Fibroblast of mammary gland (primary cell): Measurements from ENCODE around the gene DMRTB1.

Source experiments
- DNase-seq: peaks from one replicate; pipeline ENCODE4 v3.0.0-alpha.2; 2010; ENCODE audit warnings: low read depth
- H3K4me3 ChIP-seq: 2 replicates; pipeline ENCODE4 v1.5.1; 2011; ENCODE audit warnings: low read depth, mild to moderate bottlenecking, low read length, moderate library complexity; ENCODE audit not compliant: control insufficient read depth
- TF ChIP-seq, protein P1 (sequence below): conservative IDR thresholded peaks from 2 replicates; pipeline ENCODE4 v1.5.1; 2011; ENCODE audit warnings: low read depth, low read length, inconsistent platforms; ENCODE audit not compliant: control insufficient read depth, insufficient read depth

The DMRTB1 gene

GRCh38 chr1:53413175-53414001 lies 45.8 kb upstream of the DMRTB1 start:
- DNase-seq: peak; percentile 76
- H3K4me3 ChIP-seq: no peak overlapping the region
- TF ChIP-seq, protein P1, sequence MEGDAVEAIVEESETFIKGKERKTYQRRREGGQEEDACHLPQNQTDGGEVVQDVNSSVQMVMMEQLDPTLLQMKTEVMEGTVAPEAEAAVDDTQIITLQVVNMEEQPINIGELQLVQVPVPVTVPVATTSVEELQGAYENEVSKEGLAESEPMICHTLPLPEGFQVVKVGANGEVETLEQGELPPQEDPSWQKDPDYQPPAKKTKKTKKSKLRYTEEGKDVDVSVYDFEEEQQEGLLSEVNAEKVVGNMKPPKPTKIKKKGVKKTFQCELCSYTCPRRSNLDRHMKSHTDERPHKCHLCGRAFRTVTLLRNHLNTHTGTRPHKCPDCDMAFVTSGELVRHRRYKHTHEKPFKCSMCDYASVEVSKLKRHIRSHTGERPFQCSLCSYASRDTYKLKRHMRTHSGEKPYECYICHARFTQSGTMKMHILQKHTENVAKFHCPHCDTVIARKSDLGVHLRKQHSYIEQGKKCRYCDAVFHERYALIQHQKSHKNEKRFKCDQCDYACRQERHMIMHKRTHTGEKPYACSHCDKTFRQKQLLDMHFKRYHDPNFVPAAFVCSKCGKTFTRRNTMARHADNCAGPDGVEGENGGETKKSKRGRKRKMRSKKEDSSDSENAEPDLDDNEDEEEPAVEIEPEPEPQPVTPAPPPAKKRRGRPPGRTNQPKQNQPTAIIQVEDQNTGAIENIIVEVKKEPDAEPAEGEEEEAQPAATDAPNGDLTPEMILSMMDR: no peak

- TF ChIP-seq, protein P1: no peak
- no peak overlapping the region for H3K4me3 ChIP-seq
- DNase-seq: no peak
These were observed 44.6 kb upstream of the DMRTB1 start for GRCh38 chr1:53414632-53415031.

DNA sequence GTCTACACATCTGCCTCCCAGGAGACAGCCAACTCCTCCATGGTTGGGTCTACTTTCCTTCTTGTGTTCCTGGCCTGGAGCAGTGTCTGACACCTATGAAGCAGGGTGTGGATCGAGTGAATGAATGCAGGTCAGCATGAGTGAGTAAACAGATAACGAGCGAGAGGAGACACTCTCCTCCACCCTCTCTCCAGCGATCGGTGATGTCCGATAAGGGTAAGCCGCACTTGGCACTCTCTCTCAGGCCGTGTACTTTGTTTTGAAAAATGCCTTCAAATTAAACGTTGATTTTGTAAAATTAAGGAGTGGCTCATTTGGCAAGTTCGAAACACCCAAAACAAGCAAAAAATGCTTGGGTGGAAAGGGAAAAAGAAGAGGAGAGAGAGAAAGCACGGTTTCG lies 43.8 kb upstream of the DMRTB1 start:
- TF ChIP-seq, protein P1: no peak
- no peak for DNase-seq

DNA sequence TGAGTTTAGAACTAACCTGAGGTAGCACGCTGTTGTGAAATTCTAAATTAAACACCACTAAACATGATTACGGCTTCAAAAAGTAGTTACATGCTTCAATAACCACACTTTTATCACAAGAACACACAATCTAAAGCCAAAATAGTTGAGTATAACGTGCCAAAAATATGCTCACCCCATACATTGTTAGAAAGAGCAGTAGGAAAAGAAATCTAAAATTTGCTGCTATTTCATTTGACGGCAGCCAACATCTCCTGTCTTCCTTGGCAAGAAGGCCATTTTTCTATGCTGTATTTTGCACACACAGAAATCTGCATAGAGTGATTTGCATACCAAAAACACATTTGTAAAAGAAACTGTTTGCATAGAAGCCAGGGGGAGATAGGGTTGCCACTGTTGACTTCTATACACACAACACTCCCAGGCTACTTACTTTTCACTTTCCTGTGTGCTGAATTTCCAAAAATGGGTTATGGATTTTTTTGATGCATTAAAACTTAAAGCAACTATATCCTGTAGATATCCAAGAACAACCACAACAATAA lies 42.9 kb upstream of the DMRTB1 start:
- TF ChIP-seq, protein P1: no peak
- DNase-seq: no peak
- no peak overlapping the region for H3K4me3 ChIP-seq

More for the DNA sequence above, 43.8 kb upstream of the DMRTB1 start:
- H3K4me3 ChIP-seq: no peak overlapping the region

GRCh38 chr1:53417074-53417511 lies 42.1 kb upstream of the DMRTB1 start:
- TF ChIP-seq, protein P1: no peak
- H3K4me3 ChIP-seq: no peak overlapping the region

DNA sequence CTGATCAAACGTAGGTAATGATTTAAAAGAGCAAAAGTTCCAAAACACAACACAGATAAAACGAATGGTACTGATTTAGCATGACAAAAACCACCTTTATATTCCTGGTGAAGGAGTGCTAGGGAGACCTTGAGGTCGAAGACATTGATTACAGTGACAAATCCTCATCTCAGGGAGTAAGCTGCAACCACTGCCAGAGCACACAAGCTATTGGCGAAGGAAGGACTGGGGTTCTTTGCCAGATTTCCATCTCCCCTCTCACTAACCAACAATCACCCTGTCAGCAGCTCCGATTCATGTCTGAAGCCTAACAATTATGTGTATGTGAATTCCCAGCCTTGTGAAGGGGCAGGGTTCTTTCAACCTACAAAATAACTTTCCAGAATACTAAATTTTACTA lies 40.2 kb upstream of the DMRTB1 start:
- no peak for DNase-seq
- no peak overlapping the region for H3K4me3 ChIP-seq
- TF ChIP-seq, protein P1: no peak

More at GRCh38 chr1:53417074-53417511, 42.1 kb upstream of the DMRTB1 start:
- no peak for DNase-seq
